ENCODE measurements around the gene NPAS2. TPM values are rescaled to one million over a fixed set of nuclear protein-coding genes. Genes with fewer than 3 reads are reported as not detected.

Gene NPAS2
- total RNA-seq, 2 donors from 2014 or later = 29.2 to 50.8 TPM

DNA sequence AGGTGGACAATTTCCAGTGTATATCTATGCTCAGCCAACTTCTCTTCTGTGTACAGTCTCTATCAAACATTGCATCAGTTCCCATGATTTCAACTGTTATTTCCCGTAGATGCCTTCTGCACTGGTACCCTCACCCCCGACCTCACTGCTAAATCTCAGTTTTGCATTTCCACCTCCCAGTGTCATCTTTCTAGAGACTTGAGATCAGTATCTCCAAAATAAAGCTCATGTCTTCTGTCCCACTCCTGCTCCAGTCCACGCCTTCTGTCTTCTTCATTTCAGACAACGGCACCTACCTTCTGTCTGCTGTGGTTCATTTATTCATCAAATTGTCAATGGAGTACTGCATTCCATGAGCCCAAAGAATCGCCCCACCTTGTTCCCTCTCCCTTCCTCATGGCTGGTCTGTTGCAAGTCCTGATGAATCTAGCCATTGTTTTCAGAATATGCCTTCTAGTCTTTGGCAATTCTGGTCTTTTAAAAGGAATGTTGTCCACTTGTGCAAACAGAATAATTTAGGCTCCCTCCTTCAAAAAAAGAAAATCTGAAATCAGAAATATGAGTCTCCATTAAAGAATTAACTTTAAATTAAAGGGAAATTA, 23.3 kb upstream of the NPAS2 start:
- Histone ChIP-seq H3K4me1 (ENCODE audit: control insufficient read depth in 1 of 2, low read depth in 2 of 2) (peaks cover 3 to 7% of the 10 kb centered on the region in 2 donors), H3K4me3 (no peak overlapping the region), H3K36me3 (no peaks in the 10 kb centered on the region), H3K27me3 (replicated peaks; ENCODE audit: insufficient read depth) (no peaks in the 10 kb centered on the region), H3K27ac (no peak overlapping the region), H3K9me3 (no peaks in the 10 kb centered on the region)
- ATAC-seq (ENCODE audit: insufficient number of reproducible peaks, low FRiP score, low read depth) = no peak
- TF ChIP-seq, protein P1, sequence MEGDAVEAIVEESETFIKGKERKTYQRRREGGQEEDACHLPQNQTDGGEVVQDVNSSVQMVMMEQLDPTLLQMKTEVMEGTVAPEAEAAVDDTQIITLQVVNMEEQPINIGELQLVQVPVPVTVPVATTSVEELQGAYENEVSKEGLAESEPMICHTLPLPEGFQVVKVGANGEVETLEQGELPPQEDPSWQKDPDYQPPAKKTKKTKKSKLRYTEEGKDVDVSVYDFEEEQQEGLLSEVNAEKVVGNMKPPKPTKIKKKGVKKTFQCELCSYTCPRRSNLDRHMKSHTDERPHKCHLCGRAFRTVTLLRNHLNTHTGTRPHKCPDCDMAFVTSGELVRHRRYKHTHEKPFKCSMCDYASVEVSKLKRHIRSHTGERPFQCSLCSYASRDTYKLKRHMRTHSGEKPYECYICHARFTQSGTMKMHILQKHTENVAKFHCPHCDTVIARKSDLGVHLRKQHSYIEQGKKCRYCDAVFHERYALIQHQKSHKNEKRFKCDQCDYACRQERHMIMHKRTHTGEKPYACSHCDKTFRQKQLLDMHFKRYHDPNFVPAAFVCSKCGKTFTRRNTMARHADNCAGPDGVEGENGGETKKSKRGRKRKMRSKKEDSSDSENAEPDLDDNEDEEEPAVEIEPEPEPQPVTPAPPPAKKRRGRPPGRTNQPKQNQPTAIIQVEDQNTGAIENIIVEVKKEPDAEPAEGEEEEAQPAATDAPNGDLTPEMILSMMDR (IDR thresholded peaks at IDR 0.05) = no peak
- no peak for DNase-seq (ENCODE audit: low spot score)

DNA sequence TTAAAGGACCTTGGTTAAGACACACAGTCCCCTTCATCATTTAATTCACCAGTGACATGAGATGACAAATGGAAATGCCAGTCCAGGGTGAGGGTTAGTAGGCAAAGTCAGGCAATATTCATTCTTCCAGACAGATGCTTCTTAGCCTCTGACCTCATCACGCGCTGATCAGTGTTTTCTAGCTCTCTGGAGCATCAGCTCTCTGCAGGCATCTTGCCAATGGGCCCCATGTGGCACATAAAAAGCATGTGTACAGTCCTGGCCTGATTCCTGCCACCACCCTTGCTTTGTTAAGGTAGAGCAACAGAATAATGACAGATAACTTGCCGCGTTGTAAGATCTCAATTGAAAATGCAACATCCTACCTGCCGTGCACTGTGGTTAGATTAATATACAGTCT, 20.3 kb upstream of the NPAS2 start:
- Histone ChIP-seq H3K27me3 (replicated peaks; ENCODE audit: insufficient read depth) (no peaks in the 10 kb centered on the region), H3K4me1 (ENCODE audit: control insufficient read depth in 1 of 2, low read depth in 2 of 2) (peaks cover 3 to 8% of the 10 kb centered on the region in 2 donors), H3K9me3 (no peaks in the 10 kb centered on the region), H3K4me3 (no peak overlapping the region), H3K36me3 (no peaks in the 10 kb centered on the region), H3K27ac (no peak overlapping the region)
- TF ChIP-seq, protein P1 (IDR thresholded peaks at IDR 0.05) = no peak
- no peak for ATAC-seq (ENCODE audit: insufficient number of reproducible peaks, low FRiP score, low read depth)
- DNase-seq (ENCODE audit: low spot score) = no peak

DNA sequence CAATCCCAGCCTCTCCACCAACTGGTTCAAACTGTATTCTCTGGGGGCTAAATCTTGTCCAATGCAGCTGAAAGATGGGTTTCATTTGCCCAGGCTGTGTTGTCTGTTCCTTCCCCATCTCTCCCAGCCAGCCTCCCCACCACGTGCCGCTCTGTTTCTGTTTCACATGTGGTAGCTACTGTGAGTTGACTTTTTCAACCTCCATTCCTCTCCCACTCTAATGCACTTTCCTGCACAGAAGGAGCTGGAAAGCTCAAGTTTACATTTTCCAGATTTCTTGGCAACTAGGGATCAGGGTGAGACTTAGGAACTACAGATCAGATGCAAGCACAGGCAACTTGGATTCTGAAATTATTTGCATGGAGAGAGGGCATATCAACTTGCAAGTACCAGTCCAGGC, 19.0 kb upstream of the NPAS2 start:
- no peaks in the 10 kb centered on the region for H3K9me3 ChIP-seq
- no peak overlapping the region for H3K27ac ChIP-seq
- no peak for ATAC-seq (ENCODE audit: insufficient number of reproducible peaks, low FRiP score, low read depth)

DNA sequence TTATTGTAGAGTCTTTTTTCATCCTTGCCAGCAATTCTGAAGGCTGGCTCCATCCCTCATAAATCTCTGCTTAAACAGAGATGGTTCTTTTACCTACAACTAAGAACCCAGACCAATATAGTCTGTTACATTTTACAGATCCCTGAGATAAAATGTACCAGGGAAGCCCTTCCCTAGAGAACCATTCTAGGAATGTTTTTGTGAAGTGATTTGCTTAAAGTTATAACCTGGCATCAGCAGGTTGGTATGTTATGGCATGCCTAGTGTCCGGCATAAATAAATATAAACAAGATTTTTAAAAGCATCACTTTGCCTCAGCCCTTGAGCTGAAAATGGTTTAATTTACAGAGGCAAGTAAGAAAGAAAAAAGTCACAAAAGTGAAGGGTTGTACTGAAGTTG, 18.5 kb upstream of the NPAS2 start:
- Histone ChIP-seq H3K4me1 (ENCODE audit: control insufficient read depth in 1 of 2, low read depth in 2 of 2) (peaks cover 3 to 8% of the 10 kb centered on the region in 2 donors), H3K9me3 (no peaks in the 10 kb centered on the region), H3K27ac (no peak overlapping the region), H3K36me3 (no peaks in the 10 kb centered on the region), H3K27me3 (replicated peaks; ENCODE audit: insufficient read depth) (no peaks in the 10 kb centered on the region), H3K4me3 (no peak overlapping the region)
- ATAC-seq (ENCODE audit: insufficient number of reproducible peaks, low FRiP score, low read depth) (no peak), DNase-seq (ENCODE audit: low spot score) (no peak)
- TF ChIP-seq, protein P1 (IDR thresholded peaks at IDR 0.05) = no peak

More for the DNA sequence above, 19.0 kb upstream of the NPAS2 start:
- no peak for DNase-seq (ENCODE audit: low spot score)
- peaks cover 3 to 8% of the 10 kb centered on the region in 2 donors for H3K4me1 ChIP-seq (ENCODE audit: control insufficient read depth in 1 of 2, low read depth in 2 of 2)
- H3K36me3 ChIP-seq = no peaks in the 10 kb centered on the region
- H3K27me3 ChIP-seq (replicated peaks; ENCODE audit: insufficient read depth) = no peaks in the 10 kb centered on the region
- H3K4me3 ChIP-seq = no peak overlapping the region
- TF ChIP-seq, protein P1 (IDR thresholded peaks at IDR 0.05) = no peak

DNA sequence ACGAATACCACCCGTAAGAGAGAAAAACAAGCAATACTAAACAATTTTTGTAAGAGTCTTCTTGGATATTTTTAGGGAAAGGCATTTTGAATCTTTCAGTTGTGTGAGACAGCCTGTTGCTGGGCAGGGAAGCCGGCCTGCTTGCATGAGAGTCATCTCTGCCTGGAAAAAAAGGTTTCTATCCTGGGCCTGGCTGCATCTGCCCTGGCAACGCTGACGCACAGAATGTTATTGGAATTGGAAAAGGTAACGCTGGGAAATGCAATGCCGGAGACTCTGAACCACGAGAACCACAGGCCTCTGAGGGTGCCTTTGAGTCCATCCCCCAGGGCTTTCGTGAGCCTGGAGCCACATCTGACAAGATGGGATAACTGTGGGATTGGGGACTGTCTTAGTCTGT, 17.9 kb upstream of the NPAS2 start:
- H3K27ac ChIP-seq = no peak overlapping the region
- no peak overlapping the region for H3K4me3 ChIP-seq
- no peaks in the 10 kb centered on the region for H3K36me3 ChIP-seq
- H3K27me3 ChIP-seq (replicated peaks; ENCODE audit: insufficient read depth) = no peaks in the 10 kb centered on the region
- TF ChIP-seq, protein P1 (IDR thresholded peaks at IDR 0.05) = no peak
- H3K4me1 ChIP-seq (ENCODE audit: control insufficient read depth in 1 of 2, low read depth in 2 of 2) = peaks cover 3 to 8% of the 10 kb centered on the region in 2 donors
- H3K9me3 ChIP-seq = no peaks in the 10 kb centered on the region
- ATAC-seq (ENCODE audit: insufficient number of reproducible peaks, low FRiP score, low read depth) = no peak
- DNase-seq (ENCODE audit: low spot score) = no peak
